T-helper 1 cell (primary cell): ENCODE data around the gene SERGEF.
"Not testable (repeated sequence)": the region's sequence is repeated elsewhere in the genome, so short reads cannot be mapped to it uniquely, and the experiment has no call there.

ENCODE experiments used
- DNase-seq, 5 donors: peaks; one replicate each; pipeline ENCODE4 v3.0.0-alpha.2; 2012 to 2020

SERGEF gene

GRCh38 chr11:18000128-18000527 lies 12.7 kb downstream of the SERGEF start:
- DNase-seq: not testable (repeated sequence)

- DNase-seq: no peak
Observed at GRCh38 chr11:17992916-17993315, 19.9 kb downstream of the SERGEF start.

- DNase-seq: peak in 4 of 5 donors; percentile 20 to 52 (median 30)
Observed at GRCh38 chr11:17991783-17992433, 20.9 kb downstream of the SERGEF start.

- no peak for DNase-seq
Observed at GRCh38 chr11:17989306-17989705, 23.5 kb downstream of the SERGEF start.

- no peak for DNase-seq
Observed at GRCh38 chr11:17988465-17988864, 24.4 kb downstream of the SERGEF start.

- DNase-seq: no peak
Observed at GRCh38 chr11:17987826-17988225, 25.0 kb downstream of the SERGEF start.

GRCh38 chr11:17986711-17987220 lies 26.1 kb downstream of the SERGEF start:
- DNase-seq: no peak

GRCh38 chr11:17986007-17986710 lies 26.7 kb downstream of the SERGEF start:
- no peak for DNase-seq

- no peak for DNase-seq
Observed at GRCh38 chr11:17985517-17985916, 27.3 kb downstream of the SERGEF start.

- DNase-seq: no peak
Observed at GRCh38 chr11:17983569-17983968, 29.3 kb downstream of the SERGEF start.

GRCh38 chr11:17979770-17980371 lies 33.0 kb downstream of the SERGEF start:
- DNase-seq: peak in 3 of 5 donors; percentile 13 to 19 (median 16)

GRCh38 chr11:17978553-17979287 lies 34.1 kb downstream of the SERGEF start:
- peak in 1 of 5 donors; percentile 4 for DNase-seq

- DNase-seq: no peak
Observed at GRCh38 chr11:17976651-17977050, 36.2 kb downstream of the SERGEF start.

- DNase-seq: no peak
Observed at GRCh38 chr11:17974246-17974645, 38.6 kb downstream of the SERGEF start.

- no peak for DNase-seq
Observed at GRCh38 chr11:17972987-17973386, 39.9 kb downstream of the SERGEF start.

- no peak for DNase-seq
Observed at GRCh38 chr11:17968206-17968605, 44.6 kb downstream of the SERGEF start.

- no peak for DNase-seq
Observed at GRCh38 chr11:17967661-17968060, 45.2 kb downstream of the SERGEF start.

- no peak for DNase-seq
Observed at GRCh38 chr11:17960091-17960490, 52.8 kb downstream of the SERGEF start.

- DNase-seq: no peak
Observed at GRCh38 chr11:17958446-17958845, 54.4 kb downstream of the SERGEF start.

- DNase-seq: no peak
Observed at GRCh38 chr11:17954395-17955252, 58.2 kb downstream of the SERGEF start.

- DNase-seq: no peak
Observed at GRCh38 chr11:17952487-17952886, 60.4 kb downstream of the SERGEF start.
